Measurements from ENCODE around the gene SYCE1L.
"Not testable (repeated sequence)": the region's sequence is repeated elsewhere in the genome, so short reads cannot be mapped to it uniquely, and the experiment has no call there.

Gene SYCE1L

GRCh38 chr16:77199211-77199610, at the start of gene SYCE1L:
Gene SYCE1L (plus strand): TSS chr16:77199408. CDS start chr16:77199452, 44 bp downstream.
- DNase-seq (ENCODE audit: low spot score) = no peak

- DNase-seq (ENCODE audit: low spot score) = no peak
Measured at GRCh38 chr16:77157346-77158058, 41.7 kb upstream of the SYCE1L start.

GRCh38 chr16:77158293-77158692, 40.9 kb upstream of the SYCE1L start:
- DNase-seq (ENCODE audit: low spot score) = no peak

GRCh38 chr16:77165006-77165405, 34.2 kb upstream of the SYCE1L start:
- DNase-seq (ENCODE audit: low spot score) = no peak

- DNase-seq (ENCODE audit: low spot score) = not testable (repeated sequence)
Measured at GRCh38 chr16:77165536-77166236, 33.5 kb upstream of the SYCE1L start.

GRCh38 chr16:77166726-77167125, 32.5 kb upstream of the SYCE1L start:
- DNase-seq (ENCODE audit: low spot score) = no peak

- no peak for DNase-seq (ENCODE audit: low spot score)
Measured at GRCh38 chr16:77168901-77169300, 30.3 kb upstream of the SYCE1L start.

GRCh38 chr16:77169650-77170236, 29.5 kb upstream of the SYCE1L start:
- peak; percentile 54 for DNase-seq (ENCODE audit: low spot score)

GRCh38 chr16:77170805-77171204, 28.4 kb upstream of the SYCE1L start:
- no peak for DNase-seq (ENCODE audit: low spot score)

GRCh38 chr16:77171745-77172635, 27.2 kb upstream of the SYCE1L start:
- peak; percentile 28 for DNase-seq (ENCODE audit: low spot score)

- no peak for DNase-seq (ENCODE audit: low spot score)
Measured at GRCh38 chr16:77172951-77173350, 26.3 kb upstream of the SYCE1L start.

GRCh38 chr16:77183137-77183536, 16.1 kb upstream of the SYCE1L start:
- DNase-seq (ENCODE audit: low spot score) = no peak

GRCh38 chr16:77186298-77186697, 12.9 kb upstream of the SYCE1L start:
- DNase-seq (ENCODE audit: low spot score) = not testable (repeated sequence)

- DNase-seq (ENCODE audit: low spot score) = no peak
Measured at GRCh38 chr16:77190190-77190477, 9.1 kb upstream of the SYCE1L start.

GRCh38 chr16:77190478-77191258, 8.5 kb upstream of the SYCE1L start, which contains the start of gene MON1B:
Gene MON1B (plus strand): TSS chr16:77191190. CDS start chr16:77191486, 296 bp downstream.
- DNase-seq (ENCODE audit: low spot score) = peak; percentile 98

GRCh38 chr16:77191259-77191969, 7.8 kb upstream of the SYCE1L start:
- DNase-seq (ENCODE audit: low spot score) = no peak

- DNase-seq (ENCODE audit: low spot score) = no peak
Measured at GRCh38 chr16:77193377-77193776, 5.8 kb upstream of the SYCE1L start.

- no peak for DNase-seq (ENCODE audit: low spot score)
Measured at GRCh38 chr16:77194295-77195231, 4.6 kb upstream of the SYCE1L start.

GRCh38 chr16:77195411-77195810, 3.8 kb upstream of the SYCE1L start:
- no peak for DNase-seq (ENCODE audit: low spot score)

GRCh38 chr16:77197747-77198146, 1.5 kb upstream of the SYCE1L start:
- DNase-seq (ENCODE audit: low spot score) = no peak

Measured in HuH-7 (cell line).